GM21526 (cell line): ENCODE measurements around the gene BNIP3.
"Not testable (repeated sequence)": the region's sequence is repeated elsewhere in the genome, so short reads cannot be mapped to it uniquely, and the experiment has no call there.

ENCODE experiments used
- ATAC-seq: cut with Tn5 transposase; IDR thresholded peaks from one replicate; pipeline ENCODE4 v1.9.1; 2021; ENCODE audit warnings: moderate library complexity; ENCODE audit not compliant: unreplicated experiment, low FRiP score

Gene BNIP3

GRCh38 chr10:131959841-131960240 is 21.9 kb downstream of the BNIP3 start:
- ATAC-seq: no peak

DNA sequence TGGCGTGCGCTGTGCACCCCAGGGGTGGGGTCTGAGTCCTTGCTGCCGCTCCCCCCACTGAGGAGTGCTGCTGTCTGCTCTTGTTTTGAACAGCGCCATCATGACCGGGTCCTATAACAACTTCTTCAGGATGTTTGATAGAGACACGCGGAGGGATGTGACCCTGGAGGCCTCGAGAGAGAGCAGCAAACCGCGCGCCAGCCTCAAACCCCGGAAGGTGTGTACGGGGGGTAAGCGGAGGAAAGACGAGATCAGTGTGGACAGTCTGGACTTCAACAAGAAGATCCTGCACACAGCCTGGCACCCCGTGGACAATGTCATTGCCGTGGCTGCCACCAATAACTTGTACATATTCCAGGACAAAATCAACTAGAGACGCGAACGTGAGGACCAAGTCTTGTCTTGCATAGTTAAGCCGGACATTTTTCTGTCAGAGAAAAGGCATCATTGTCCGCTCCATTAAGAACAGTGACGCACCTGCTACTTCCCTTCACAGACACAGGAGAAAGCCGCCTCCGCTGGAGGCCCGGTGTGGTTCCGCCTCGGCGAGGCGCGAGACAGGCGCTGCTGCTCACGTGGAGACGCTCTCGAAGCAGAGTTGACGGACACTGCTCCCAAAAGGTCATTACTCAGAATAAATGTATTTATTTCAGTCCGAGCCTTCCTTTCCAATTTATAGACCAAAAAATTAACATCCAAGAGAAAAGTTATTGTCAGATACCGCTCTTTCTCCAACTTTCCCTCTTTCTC is 26.0 kb downstream of the BNIP3 start:
- no peak for ATAC-seq

DNA sequence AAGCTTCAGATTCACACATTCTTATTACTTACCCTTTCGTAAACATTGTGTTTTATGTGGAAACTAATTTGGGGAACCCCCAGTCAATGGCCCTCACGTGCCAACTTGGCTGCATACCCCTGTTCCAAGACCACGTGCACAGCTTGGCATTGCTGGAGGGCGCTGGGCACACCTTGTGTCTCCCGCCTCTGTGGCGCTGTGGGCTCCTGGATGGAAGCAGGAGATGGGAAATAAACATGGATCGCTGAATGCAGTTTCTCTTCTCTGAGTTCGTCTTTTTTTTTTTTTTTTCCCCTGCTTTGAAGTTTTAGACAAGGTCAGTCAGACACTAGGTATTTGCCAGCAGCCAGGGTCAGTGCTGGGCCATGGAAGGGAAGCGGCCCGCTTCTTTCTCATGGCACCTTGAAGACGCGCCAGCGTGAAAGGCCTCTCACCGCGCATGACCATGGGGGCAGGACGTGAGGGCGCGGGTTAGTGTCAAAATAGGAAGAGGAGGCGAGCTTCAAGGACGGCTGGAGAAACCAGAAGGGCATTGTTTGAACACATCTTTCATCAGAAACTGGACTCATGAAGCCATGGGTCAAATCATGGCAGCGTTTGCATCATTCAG is 27.3 kb downstream of the BNIP3 start:
- no peak for ATAC-seq

DNA sequence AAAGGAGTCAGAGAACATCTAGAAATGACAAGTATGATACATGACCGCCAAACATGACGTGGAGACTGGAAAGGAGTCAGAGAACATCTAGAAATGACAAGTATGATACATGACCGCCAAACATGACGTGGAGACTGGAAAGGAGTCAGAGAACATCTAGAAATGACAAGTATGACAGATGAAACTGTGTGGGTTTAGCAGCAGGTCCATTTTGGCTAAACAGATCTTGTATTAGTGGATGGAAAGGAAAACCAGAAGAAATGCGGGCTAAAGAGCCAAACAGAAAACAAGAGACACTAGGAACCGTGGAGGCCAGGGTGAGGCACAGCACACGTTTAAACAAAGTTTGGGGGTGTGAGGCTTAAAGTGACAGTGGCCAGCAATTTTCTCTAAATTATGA is 31.8 kb downstream of the BNIP3 start:
- ATAC-seq: not testable (repeated sequence)

DNA sequence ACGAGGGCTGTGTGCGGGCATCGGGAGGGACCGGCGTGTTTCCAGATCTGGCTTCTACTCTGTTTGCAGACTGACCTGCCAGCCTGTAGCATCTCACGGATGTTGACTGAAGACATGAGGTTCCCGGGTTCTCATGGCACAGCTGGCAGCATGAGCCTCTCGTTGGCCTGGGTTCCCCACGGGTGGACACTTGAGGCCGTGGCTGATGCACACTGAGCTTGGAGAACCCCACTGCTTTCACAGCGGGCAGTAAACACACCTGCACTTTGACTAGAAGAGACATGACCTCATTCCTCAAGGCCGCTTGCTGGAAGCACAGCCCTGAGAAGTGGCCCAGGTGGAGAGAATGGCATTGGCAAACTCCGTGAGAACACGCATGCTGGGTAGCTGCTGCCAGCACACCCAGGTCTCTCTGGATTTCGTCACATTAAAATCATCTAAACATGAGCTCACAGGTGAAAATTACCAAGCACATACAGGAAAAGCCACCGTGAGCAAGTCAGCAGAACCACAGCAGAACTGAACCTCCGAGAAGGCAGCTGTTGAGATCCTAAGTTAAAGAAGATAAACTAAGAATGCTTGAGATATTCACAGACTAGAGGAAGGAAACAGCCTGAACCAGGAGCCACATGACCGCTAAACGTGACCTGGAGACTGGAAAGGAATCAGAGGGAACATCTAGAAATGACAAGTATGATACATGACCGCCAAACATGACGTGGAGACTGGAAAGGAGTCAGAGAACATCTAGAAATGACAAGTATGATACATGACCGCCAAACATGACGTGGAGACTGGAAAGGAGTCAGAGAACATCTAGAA is 32.5 kb downstream of the BNIP3 start:
- ATAC-seq: no peak

GRCh38 chr10:131948501-131948900 is 33.2 kb downstream of the BNIP3 start:
- ATAC-seq: no peak

DNA sequence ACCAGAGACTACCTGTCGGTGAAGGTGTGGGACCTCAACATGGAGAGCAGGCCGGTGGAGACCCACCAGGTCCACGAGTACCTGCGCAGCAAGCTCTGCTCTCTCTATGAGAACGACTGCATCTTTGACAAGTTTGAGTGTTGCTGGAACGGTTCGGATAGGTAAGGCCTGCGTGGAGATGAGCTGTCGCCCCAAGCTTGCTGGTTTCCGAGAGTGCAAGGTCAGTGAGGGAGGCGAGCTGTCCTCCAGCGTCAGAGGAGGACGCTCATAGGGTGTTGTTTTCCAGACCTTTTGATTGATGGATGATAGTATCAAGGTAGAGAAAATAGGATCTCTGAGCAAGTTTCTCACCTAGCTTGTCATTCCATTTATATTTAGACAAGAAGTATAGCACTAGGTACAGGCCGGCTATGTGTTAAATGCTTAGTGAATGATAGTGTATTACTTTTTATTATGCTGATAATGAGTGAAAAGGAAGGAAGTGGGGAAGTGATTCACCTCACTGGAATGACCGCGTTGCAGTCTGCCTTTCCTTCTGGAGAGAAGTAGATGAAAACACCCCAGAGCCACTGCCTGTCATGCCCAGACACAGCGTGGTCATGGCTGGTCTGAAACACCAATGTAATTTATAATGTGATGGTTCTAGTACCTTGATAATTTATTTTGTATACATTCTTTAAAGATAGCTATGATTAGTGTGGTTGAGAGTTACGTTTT is 33.9 kb downstream of the BNIP3 start:
- ATAC-seq: no peak

GRCh38 chr10:131946880-131947279 is 34.8 kb downstream of the BNIP3 start:
- ATAC-seq: no peak

DNA sequence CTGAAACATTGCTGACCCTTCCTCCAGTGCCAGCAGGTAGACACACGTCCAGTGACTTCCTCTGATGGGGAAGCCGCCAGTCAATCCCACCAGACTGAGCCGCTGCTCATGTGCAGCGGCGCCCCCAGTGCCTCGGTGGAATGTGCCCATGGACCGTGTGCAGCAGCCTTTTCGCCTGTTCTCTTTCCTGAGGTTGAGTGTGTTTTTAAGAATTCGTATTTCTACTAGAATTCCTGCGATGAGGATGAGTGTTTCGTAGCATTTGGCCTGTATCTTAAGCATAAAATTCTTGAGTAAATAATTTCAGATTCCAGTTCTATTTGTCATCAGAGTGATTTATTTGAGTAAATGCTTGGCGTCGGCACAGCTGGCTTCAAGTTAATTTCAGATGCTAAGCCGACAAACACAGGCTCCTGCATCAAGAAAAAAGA is 35.4 kb downstream of the BNIP3 start:
- no peak for ATAC-seq

- ATAC-seq: no peak
Observed at GRCh38 chr10:131944976-131945695, 36.6 kb downstream of the BNIP3 start.

DNA sequence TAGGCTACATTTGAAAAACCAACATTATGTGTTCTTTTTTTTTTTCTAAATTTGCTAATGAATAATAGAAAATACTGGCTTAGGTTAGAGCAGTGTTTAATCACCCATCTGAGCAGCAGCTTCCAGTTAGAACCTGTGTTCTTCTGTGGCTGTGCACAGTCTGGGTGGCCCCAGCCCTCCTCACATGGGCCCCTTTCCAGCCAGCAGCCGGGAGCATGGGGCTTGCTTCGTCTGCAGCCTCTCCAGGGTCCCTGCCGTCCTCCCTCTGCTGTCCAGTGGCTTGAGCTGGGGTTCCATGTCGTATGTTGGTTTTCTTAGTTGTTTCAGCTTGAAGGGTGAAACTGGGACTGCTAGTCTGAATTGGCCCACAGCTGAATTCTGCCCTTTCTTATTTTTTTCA is 37.3 kb downstream of the BNIP3 start:
- no peak for ATAC-seq

DNA sequence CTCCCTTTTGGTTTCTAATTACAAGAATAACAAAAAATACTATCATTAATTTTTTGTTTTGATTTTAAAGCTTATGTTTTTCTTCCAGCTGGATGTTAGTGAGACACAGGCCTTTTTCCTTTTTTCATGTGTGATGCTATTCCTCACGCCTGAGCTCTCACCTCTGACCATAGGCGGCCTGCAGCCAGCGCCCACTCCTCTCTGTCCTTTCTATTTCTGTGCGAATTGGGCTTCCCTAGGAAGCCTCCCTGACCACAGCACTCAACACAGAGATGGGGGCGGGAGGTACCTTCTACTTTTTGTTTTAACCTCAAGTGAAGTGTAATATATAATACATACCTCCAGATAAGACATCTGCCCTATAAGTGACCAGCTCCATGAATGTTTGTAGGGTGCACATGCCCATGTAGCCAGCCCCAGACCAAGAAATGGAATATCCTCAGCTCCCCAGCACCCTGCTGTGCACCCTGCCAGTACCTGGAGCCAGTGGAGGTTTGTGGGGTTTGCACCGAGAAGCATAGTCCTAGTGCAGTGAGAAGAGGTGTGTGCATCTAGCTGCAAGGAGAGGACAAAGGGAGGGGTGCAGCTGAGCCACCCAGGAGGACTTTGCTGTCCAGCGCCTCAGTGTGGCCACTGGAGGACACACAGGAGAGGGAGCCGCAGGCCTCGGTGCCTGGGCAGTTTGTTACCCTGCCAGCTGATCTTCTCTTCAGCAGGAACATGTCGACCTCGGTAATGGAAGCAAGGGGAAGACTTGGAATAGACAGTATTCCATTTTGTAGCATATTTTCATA is 38.5 kb downstream of the BNIP3 start:
- ATAC-seq: no peak

DNA sequence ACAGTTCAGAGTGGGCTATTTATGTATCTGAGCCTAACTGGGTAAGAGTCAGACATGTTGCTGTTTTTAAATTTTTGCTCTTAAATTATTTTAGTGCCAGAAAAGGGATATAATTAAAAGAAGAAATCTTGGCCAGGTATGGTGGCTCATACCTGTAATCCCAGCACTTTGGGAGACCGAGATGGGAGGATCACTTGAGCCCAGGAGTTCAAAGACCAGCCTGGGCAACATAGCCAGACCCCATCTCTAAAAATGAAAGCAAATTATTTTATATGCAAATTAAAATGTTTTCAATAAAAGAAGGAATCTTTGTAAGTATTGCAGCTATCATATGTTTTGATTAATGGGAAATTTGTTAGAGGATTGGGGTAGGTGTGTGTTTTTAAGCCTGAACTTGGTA is 39.3 kb downstream of the BNIP3 start:
- ATAC-seq: no peak

- ATAC-seq: no peak
Observed at GRCh38 chr10:131938681-131939080, 43.0 kb downstream of the BNIP3 start.

GRCh38 chr10:131937836-131938235 is 43.9 kb downstream of the BNIP3 start:
- no peak for ATAC-seq

GRCh38 chr10:131936736-131937135 is 45.0 kb downstream of the BNIP3 start:
- no peak for ATAC-seq

DNA sequence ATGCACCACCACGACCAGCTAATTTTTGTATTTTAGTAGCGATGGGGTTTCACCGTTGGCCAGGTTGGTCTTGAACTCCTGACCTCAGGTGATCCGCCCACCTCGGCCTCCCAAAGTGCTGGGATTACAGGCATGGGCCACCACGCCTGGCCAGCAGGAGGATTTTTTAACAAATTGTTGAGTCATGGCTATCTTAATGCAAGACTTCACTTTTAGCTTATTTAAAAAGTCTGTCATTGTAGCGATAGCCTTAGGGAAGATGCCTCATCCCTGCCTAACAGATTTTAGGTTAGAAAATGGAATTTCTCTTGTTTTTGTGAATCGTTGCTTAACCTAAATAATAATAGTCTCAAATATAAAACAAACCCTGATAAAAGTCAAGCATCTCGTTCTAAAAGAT is 45.4 kb downstream of the BNIP3 start:
- no peak for ATAC-seq

DNA sequence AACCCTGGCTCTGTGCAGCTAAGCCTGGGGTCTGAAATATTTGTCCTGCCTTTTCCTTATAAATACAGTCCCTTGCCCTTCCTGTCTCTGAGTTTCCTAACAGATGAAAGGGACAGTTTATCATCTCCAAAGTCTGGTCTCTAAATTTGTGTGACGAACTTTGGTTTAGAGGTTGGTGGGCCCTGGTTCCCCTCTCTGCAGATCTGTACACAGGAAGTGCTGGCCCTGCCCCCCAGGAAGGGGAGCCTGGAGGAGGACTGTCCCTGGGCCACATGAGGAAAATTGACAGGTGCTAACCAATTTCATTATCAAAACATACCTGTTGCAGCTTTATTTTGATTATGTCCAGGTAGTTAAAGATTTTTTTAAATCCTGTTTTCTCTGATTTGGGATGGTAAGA is 46.5 kb downstream of the BNIP3 start:
- no peak for ATAC-seq

GRCh38 chr10:131934769-131935168 is 47.0 kb downstream of the BNIP3 start:
- ATAC-seq: no peak
